Stimulated activated naive CD8-positive, alpha-beta T cell treated with anti-CD3 and anti-CD28 coated beads, Interleukin-15, Interleukin-2, amounts not matched to agents 100 ng/mL and 50 ng/mL, for 24 hours (primary cell): ENCODE data around the gene SH3PXD2A.

Experiments
- H3K27ac Mint-ChIP-seq: one replicate; pipeline ENCODE4 v1.8.0; 2021; ENCODE audit warnings: mild to moderate bottlenecking, mixed read lengths
- H3K27me3 Mint-ChIP-seq: one replicate; pipeline ENCODE4 v1.8.0; 2021; ENCODE audit warnings: mixed read lengths
- H3K36me3 Mint-ChIP-seq: one replicate; pipeline ENCODE4 v1.8.0; 2021; ENCODE audit warnings: low read depth, mixed read lengths
- H3K4me1 Mint-ChIP-seq: one replicate; pipeline ENCODE4 v1.8.0; 2021; ENCODE audit warnings: low read depth, mixed read lengths
- H3K4me3 Mint-ChIP-seq: one replicate; pipeline ENCODE4 v1.8.0; 2021; ENCODE audit warnings: mild to moderate bottlenecking, mixed read lengths
- H3K9me3 Mint-ChIP-seq: one replicate; pipeline ENCODE4 v1.8.0; 2021; ENCODE audit warnings: mixed read lengths

SH3PXD2A gene

GRCh38 chr10:103582331-103583123 is 272.8 kb downstream of the SH3PXD2A start:
- H3K9me3 Mint-ChIP-seq: no peaks in the 10 kb centered on the region
- H3K27ac Mint-ChIP-seq: no peak overlapping the region
- H3K4me3 Mint-ChIP-seq: peak overlapping the region; percentile 2
- H3K4me1 Mint-ChIP-seq: peaks cover 6% of the 10 kb centered on the region
- H3K36me3 Mint-ChIP-seq: peaks cover 3% of the 10 kb centered on the region
- H3K27me3 Mint-ChIP-seq: peaks cover 7% of the 10 kb centered on the region

DNA sequence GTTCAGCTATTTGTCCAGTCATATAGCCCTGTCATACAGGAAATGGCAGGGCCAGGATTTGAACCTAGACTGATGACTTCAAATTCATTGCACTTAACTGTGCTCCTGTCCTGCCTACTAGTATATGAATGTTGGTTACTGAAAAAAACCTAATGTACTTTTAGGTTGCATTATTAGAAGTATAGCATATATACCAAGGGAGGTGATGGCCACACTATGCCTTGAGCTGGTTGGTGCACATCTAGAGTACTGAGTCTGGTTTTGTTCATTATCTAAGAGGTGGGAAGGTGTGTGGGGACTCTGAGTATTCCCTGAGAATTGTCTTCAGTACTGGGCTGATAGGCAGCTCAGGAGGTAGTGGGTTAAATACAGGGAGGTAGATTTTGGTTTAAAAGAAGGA is 273.9 kb downstream of the SH3PXD2A start:
- Mint-ChIP-seq H3K27me3 (peaks cover 7% of the 10 kb centered on the region), H3K36me3 (peaks cover 3% of the 10 kb centered on the region), H3K4me1 (peaks cover 6% of the 10 kb centered on the region), H3K4me3 (no peak overlapping the region), H3K9me3 (no peaks in the 10 kb centered on the region), H3K27ac (no peak overlapping the region)

DNA sequence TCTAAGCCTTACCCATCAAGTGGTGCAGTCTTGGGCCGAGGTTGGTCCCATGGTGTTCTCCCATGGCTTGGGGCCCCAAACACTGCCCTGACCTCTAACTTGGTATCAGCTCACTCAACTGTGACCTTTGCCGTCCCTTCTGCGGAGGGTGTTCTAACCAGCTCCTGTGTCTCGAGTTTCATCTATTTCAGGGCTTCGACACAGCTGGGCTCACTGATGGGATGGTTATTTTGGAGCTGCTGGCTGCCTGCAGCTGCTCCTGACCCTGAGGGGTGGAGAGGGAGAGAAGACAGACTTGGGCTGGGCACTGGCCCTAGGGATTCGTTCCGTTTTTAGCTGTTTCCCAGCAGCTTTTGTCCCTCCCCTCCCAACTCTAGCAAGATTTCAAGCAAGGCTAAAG is 274.9 kb downstream of the SH3PXD2A start:
- Mint-ChIP-seq H3K36me3 (peaks cover 3% of the 10 kb centered on the region), H3K4me1 (peaks cover 6% of the 10 kb centered on the region), H3K27ac (no peak overlapping the region), H3K4me3 (no peak overlapping the region), H3K9me3 (no peaks in the 10 kb centered on the region), H3K27me3 (peaks cover 7% of the 10 kb centered on the region)

DNA sequence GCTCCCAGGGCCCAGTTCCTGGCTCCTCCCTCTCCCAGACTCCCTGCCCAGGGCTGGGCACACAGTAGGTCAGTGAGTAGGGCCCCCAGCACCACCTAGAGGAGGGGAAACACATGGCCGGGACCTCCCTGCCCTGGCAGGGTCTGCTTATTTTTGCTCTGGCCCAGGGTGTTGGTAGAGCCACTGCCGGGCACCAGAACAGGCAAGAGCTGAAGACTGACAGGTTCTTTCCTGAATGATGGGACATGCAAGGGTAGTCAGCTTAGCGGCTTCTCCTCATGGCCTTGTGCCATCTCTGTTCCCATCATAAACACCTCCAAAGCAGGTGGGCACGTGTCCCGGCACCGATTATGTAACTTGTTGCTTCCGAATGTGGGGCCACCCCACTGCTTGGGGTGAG is 275.4 kb downstream of the SH3PXD2A start:
- Mint-ChIP-seq H3K27me3 (peaks cover 7% of the 10 kb centered on the region), H3K4me3 (no peak overlapping the region), H3K27ac (no peak overlapping the region), H3K4me1 (peaks cover 6% of the 10 kb centered on the region), H3K9me3 (no peaks in the 10 kb centered on the region), H3K36me3 (peaks cover 3% of the 10 kb centered on the region)

GRCh38 chr10:103578782-103579382 is 276.5 kb downstream of the SH3PXD2A start:
- no peak overlapping the region for H3K4me3 Mint-ChIP-seq
- peaks cover 2% of the 10 kb centered on the region for H3K36me3 Mint-ChIP-seq
- peaks cover 5% of the 10 kb centered on the region for H3K27me3 Mint-ChIP-seq
- no peaks in the 10 kb centered on the region for H3K9me3 Mint-ChIP-seq
- peaks cover 3% of the 10 kb centered on the region for H3K4me1 Mint-ChIP-seq
- no peak overlapping the region for H3K27ac Mint-ChIP-seq

GRCh38 chr10:103576862-103577261 is 278.5 kb downstream of the SH3PXD2A start:
- Mint-ChIP-seq H3K27ac (no peak overlapping the region), H3K9me3 (no peaks in the 10 kb centered on the region), H3K4me1 (no peaks in the 10 kb centered on the region), H3K4me3 (no peak overlapping the region), H3K27me3 (no peaks in the 10 kb centered on the region), H3K36me3 (no peaks in the 10 kb centered on the region)

GRCh38 chr10:103576076-103576471 is 279.3 kb downstream of the SH3PXD2A start:
- Mint-ChIP-seq H3K4me1 (no peaks in the 10 kb centered on the region), H3K27ac (no peak overlapping the region), H3K4me3 (no peak overlapping the region), H3K27me3 (no peaks in the 10 kb centered on the region), H3K9me3 (no peaks in the 10 kb centered on the region), H3K36me3 (no peaks in the 10 kb centered on the region)

GRCh38 chr10:103575416-103576075 is 279.8 kb downstream of the SH3PXD2A start:
- Mint-ChIP-seq H3K27ac (no peak overlapping the region), H3K4me3 (no peak overlapping the region), H3K4me1 (no peaks in the 10 kb centered on the region), H3K36me3 (no peaks in the 10 kb centered on the region), H3K27me3 (no peaks in the 10 kb centered on the region), H3K9me3 (no peaks in the 10 kb centered on the region)

GRCh38 chr10:103574097-103575061 is 281.0 kb downstream of the SH3PXD2A start:
- Mint-ChIP-seq H3K27me3 (no peaks in the 10 kb centered on the region), H3K4me1 (no peaks in the 10 kb centered on the region), H3K27ac (no peak overlapping the region), H3K36me3 (no peaks in the 10 kb centered on the region), H3K9me3 (no peaks in the 10 kb centered on the region), H3K4me3 (no peak overlapping the region)

DNA sequence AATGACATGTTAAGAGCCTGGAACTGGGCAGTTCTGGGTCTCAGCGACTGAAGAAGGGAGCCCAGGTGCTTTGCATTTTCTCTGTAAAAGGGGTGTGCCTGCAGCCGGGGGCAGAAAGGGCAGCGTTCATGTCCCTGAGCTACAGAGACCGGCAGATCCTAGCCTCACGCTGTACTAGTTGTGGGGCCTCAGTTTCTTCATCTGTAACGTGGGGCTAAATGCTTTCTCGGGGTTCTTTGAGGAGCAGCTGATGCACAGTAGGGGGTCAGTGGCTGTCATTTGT is 282.2 kb downstream of the SH3PXD2A start:
- no peaks in the 10 kb centered on the region for H3K27me3 Mint-ChIP-seq
- no peaks in the 10 kb centered on the region for H3K9me3 Mint-ChIP-seq
- H3K4me3 Mint-ChIP-seq: no peak overlapping the region
- H3K27ac Mint-ChIP-seq: no peak overlapping the region
- H3K4me1 Mint-ChIP-seq: no peaks in the 10 kb centered on the region
- no peaks in the 10 kb centered on the region for H3K36me3 Mint-ChIP-seq

DNA sequence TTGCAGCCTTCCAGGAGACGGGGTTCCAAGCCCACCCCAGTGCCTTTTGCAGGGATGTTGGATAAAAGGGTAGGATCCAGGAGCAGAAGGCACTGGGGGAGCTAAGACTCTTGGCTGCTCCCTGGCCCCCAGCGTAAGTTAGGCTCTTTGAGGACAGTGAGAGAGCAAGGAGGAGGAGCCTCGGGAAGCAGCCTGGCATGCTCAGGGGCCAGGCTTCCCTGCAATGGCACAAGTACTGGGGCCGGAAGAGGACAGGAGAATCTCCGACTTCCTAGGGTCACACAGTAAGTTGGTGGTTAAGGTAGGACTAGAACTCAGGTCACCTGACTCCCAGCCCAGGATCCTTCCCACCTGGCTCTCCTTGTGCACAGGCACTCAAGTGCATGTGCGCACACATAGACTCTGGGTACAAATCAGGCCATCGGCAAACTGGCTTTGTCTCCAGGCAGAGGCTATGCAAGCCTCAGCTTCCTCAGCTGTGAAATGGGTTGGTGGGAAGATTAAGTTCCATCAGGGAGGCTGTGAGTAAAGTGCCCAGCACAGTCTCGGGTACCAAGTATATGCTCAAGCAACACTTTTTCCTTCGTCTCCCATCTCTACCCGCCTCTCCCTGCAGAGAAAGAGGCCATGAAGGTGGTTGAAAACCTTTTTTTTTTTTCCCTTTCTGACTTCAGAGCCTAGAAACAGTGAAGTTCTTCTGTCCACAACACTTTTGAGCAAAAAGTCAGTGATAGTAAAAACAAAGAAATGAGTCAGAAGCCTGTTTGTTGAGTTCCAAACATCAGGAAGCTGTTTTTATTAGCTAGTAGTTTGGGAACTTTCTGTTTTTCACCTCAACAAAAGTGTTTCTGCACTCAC is 282.8 kb downstream of the SH3PXD2A start:
- no peaks in the 10 kb centered on the region for H3K27me3 Mint-ChIP-seq
- H3K4me1 Mint-ChIP-seq: no peaks in the 10 kb centered on the region
- no peak overlapping the region for H3K4me3 Mint-ChIP-seq
- H3K27ac Mint-ChIP-seq: no peak overlapping the region
- no peaks in the 10 kb centered on the region for H3K36me3 Mint-ChIP-seq
- no peaks in the 10 kb centered on the region for H3K9me3 Mint-ChIP-seq

- H3K9me3 Mint-ChIP-seq: no peaks in the 10 kb centered on the region
- H3K4me1 Mint-ChIP-seq: no peaks in the 10 kb centered on the region
- H3K27ac Mint-ChIP-seq: no peak overlapping the region
- no peaks in the 10 kb centered on the region for H3K36me3 Mint-ChIP-seq
- H3K4me3 Mint-ChIP-seq: no peak overlapping the region
- H3K27me3 Mint-ChIP-seq: no peaks in the 10 kb centered on the region
Measured at GRCh38 chr10:103571656-103571975, 283.8 kb downstream of the SH3PXD2A start.

GRCh38 chr10:103570844-103571655 is 284.3 kb downstream of the SH3PXD2A start:
- no peaks in the 10 kb centered on the region for H3K9me3 Mint-ChIP-seq
- H3K27me3 Mint-ChIP-seq: no peaks in the 10 kb centered on the region
- H3K4me1 Mint-ChIP-seq: no peaks in the 10 kb centered on the region
- H3K27ac Mint-ChIP-seq: no peak overlapping the region
- no peak overlapping the region for H3K4me3 Mint-ChIP-seq
- no peaks in the 10 kb centered on the region for H3K36me3 Mint-ChIP-seq
